Motor neuron (in vitro differentiated cells): ENCODE data around the gene CCDC77. TPM values are rescaled to one million over a fixed set of nuclear protein-coding genes. Genes with fewer than 3 reads are reported as not detected.

ENCODE experiments used
- ATAC-seq, 8 experiments: fragments of 200-7000 bp; cut with Tn5 transposase; replicated peaks in 6 of 8; 2 replicates each; pipeline ENCODE4 v1.8.0; 2021; ENCODE audit warnings: mild to moderate bottlenecking in 8 of 8, moderate library complexity in 8 of 8
- H3K27ac ChIP-seq, 2 donors: fragments of 250-450 bp; sonication (Bioruptor Pico); 2 replicates each; pipeline ENCODE4 v1.9.0; 2021; ENCODE audit warnings: antibody characterized with exemption in 2 of 2, mild to moderate bottlenecking in 2 of 2, moderate library complexity in 1 of 2
- H3K4me1 ChIP-seq, 2 donors: fragments of 250-450 bp; sonication (Bioruptor Pico); replicated peaks in 1 of 2; 2 replicates each; pipeline ENCODE4 v1.6.1; 2021; ENCODE audit warnings: antibody characterized with exemption in 2 of 2, mild to moderate bottlenecking in 2 of 2, moderate library complexity in 1 of 2
- H3K4me3 ChIP-seq, 5 donors: fragments of 250-450 bp; sonication (Bioruptor Pico); 2 replicates each; pipeline ENCODE4 v1.9.0; 2021; ENCODE audit warnings: antibody characterized with exemption in 5 of 5, mild to moderate bottlenecking in 5 of 5, moderate library complexity in 4 of 5
- WGBS, 10 experiments: fragments of 450-650 bp; shearing (Covaris generic); methylation state at CpG; one replicate each; pipeline ENCODE4 v1.0.0; 2022; 5-methylcytosine and 5-hydroxymethylcytosine counted together
- in situ Hi-C, 9 experiments: fragments of 400-800 bp; cut with MboI; loops; one replicate each; pipeline ENCODE4 v1.15.0; 2021; ENCODE audit warnings: low sequenced_read_pairs in 9 of 9, low pct_unique_long_range_greater_than_20kb in 2 of 9; ENCODE audit not compliant: unreplicated experiment in 9 of 9
- total RNA-seq, 8 experiments: library from RNA; unstranded; fragments of 300-600 nt; gene quantifications; 2 replicates each; pipeline versions ENCODE4 v1.2.3 to v1.2.4, GENCODE V29; 2022

Gene CCDC77
- total RNA-seq, 8 experiments from 2014 or later: 3.7 to 25.3 (median 12.1) TPM

DNA sequence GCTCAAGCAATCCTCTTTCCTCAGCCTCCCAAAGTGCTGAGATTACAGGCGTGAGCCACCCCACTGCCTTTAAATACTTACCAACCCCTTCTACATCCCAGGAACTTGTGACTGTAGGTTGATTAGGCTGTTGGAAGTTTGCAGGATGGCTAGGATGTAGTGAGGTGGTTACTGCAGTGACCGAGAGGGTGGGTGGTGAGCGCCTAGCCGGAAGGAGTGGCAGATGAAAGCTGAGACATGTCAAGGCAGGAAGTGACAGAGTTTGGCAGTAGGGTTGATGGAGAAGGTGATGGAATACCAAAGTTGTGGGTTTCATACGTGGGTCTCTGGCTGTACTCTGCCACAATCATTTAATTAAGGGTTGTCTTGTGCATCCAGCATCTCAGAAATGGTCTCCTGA is 71.8 kb downstream of the CCDC77 start:
- Histone ChIP-seq H3K4me3 (no peak overlapping the region), H3K4me1 (no peaks in the 10 kb centered on the region), H3K27ac (no peak overlapping the region)
- no peak for ATAC-seq
- 57 to 100% (median 96%) methylated on average over 1 to 4 of the region's 5 CpGs; no CpG with 5 or more reads in 3 of the 10 experiments for WGBS, 10 experiments
- in situ Hi-C loops: no loop called here

- WGBS, 10 experiments: 40 to 76% (median 62%) methylated on average over 1 to 9 of the region's 9 CpGs; no CpG with 5 or more reads in 2 of the 10 experiments
- no peak overlapping the region for H3K4me3 ChIP-seq
- H3K4me1 ChIP-seq: no peaks in the 10 kb centered on the region
- in situ Hi-C loops: no loop called here
- H3K27ac ChIP-seq: no peak overlapping the region
- no peak for ATAC-seq
Observed at GRCh38 chr12:473863-474577, 72.6 kb downstream of the CCDC77 start.

- Histone ChIP-seq H3K27ac (no peak overlapping the region), H3K4me1 (no peaks in the 10 kb centered on the region), H3K4me3 (no peak overlapping the region)
- in situ Hi-C loops: no loop called here
- 20 to 72% (median 62%) methylated on average over 2 to 5 of the region's 5 CpGs; no CpG with 5 or more reads in 5 of the 10 experiments for WGBS, 10 experiments
- no peak for ATAC-seq
Observed at GRCh38 chr12:475286-475685, 73.8 kb downstream of the CCDC77 start.

GRCh38 chr12:479161-479560 is 77.7 kb downstream of the CCDC77 start:
- no peak overlapping the region for H3K27ac ChIP-seq
- 85 to 100% (median 100%) methylated on average over 1 to 4 of the region's 4 CpGs; no CpG with 5 or more reads in 6 of the 10 experiments for WGBS, 10 experiments
- ATAC-seq: no peak
- H3K4me1 ChIP-seq: no peaks in the 10 kb centered on the region
- in situ Hi-C loops: no loop called here
- no peak overlapping the region for H3K4me3 ChIP-seq

GRCh38 chr12:480831-481816 is 79.7 kb downstream of the CCDC77 start:
- H3K4me3 ChIP-seq: no peak overlapping the region
- no peak overlapping the region for H3K27ac ChIP-seq
- in situ Hi-C loops: no loop called here
- WGBS, 10 experiments: 18 to 70% (median 54%) methylated on average over 1 to 5 of the region's 13 CpGs; no CpG with 5 or more reads in 4 of the 10 experiments
- no peaks in the 10 kb centered on the region for H3K4me1 ChIP-seq
- peak in 3 of 8 experiments; percentile 97 to 99 (median 99) for ATAC-seq

DNA sequence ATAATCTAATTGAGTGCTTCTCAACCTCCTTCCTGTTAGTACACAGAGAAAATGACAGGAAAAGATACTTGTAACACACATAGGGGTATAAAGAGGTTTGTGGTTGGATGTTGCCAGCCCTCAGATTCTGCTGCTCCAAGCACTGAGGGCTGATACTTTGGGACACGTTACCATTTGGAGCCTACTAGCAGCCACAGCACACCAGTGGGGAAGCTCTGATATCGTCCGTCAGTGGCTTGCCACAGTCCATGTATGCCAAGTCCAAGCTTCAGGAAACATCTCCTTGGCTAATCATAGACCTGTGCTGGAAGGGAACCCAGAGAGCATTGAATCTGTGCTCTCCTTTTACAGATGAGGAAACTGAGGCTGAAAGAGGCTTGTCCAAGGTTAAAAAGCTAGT is 80.6 kb downstream of the CCDC77 start:
- H3K27ac ChIP-seq: no peak overlapping the region
- in situ Hi-C loops: no loop called here
- no peak for ATAC-seq
- no peaks in the 10 kb centered on the region for H3K4me1 ChIP-seq
- WGBS, 10 experiments: 80 to 100% (median 85%) methylated on average over 2 of the region's 3 CpGs; no CpG with 5 or more reads in 5 of the 10 experiments
- no peak overlapping the region for H3K4me3 ChIP-seq

DNA sequence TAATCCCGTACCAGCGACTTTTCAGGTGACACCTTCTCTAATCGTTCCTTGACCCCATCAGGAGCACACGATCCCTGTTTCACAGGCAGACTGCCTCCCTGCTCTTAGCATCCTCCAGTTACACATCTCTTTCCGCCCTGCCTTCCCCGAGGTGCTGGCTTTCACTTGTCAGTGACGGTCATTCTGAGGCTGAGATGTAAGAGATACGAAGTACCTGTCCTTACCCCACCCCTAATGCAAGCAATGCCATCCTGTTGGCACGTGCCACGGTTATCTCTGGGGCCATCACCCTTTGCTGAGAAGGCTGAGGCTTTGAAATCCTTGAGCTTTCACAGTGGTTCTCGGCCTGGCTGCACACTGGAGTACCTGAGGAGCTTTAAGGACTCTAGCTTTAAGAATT is 82.7 kb downstream of the CCDC77 start:
- in situ Hi-C loops: no loop called here
- ATAC-seq: no peak
- 28 to 83% (median 78%) methylated on average over 1 to 11 of the region's 11 CpGs; no CpG with 5 or more reads in 3 of the 10 experiments for WGBS, 10 experiments
- H3K4me3 ChIP-seq: no peak overlapping the region
- H3K27ac ChIP-seq: no peak overlapping the region
- H3K4me1 ChIP-seq: no peaks in the 10 kb centered on the region

DNA sequence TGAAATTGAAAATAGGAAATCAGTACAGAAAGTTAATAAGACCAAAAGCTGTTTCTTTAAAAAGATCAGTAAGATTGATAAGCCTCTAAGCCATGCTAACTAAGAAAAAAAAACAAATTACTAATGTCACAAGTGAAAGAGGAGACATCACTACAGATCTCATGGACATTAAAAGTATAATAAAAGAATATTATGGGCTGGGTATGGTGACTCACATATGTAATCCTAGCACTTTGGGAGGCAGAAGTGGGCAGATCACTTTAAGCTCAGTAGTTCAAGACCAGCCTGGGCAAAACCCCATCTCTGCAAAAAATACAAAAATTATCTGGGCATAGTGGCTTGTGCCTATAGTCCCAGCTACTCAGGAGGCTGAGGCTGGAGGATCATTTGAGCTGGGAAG is 88.8 kb downstream of the CCDC77 start:
- in situ Hi-C loops: no loop called here
- Histone ChIP-seq H3K27ac (no peak overlapping the region), H3K4me3 (no peak overlapping the region), H3K4me1 (no peaks in the 10 kb centered on the region)
- ATAC-seq: no peak

Other genes starting within 250 kb of the CCDC77 start
- gene SLC6A12, start 187.5 kb upstream of the CCDC77 start, total RNA-seq: 1 to 10 TPM in 6 of 8 experiments, under 1 TPM in 2; 0.11 to 8.1 (median 3.9) TPM
- 10 to 100 TPM in 2 of 8 experiments, 1 to 10 TPM in 1, under 1 TPM in 5; 0.38 to 34.6 (median 0.93) TPM for gene SLC6A13, start 138.8 kb upstream of the CCDC77 start, total RNA-seq
- gene KDM5A, start 12.3 kb upstream of the CCDC77 start, total RNA-seq: 10 to 100 TPM; 23.7 to 74.2 (median 42.8) TPM
- gene B4GALNT3, start 58.3 kb downstream of the CCDC77 start, total RNA-seq: 1 to 10 TPM in 5 of 8 experiments, under 1 TPM in 3; 0.35 to 5.1 (median 1.1) TPM